Prostate gland (tissue), 2 donors: ENCODE results near the gene GLI2. TPM values are rescaled to one million over a fixed set of nuclear protein-coding genes. Genes with fewer than 3 reads are reported as not detected.

Source experiments
- DNase-seq: peaks from one replicate; pipeline ENCODE4 v3.0.0-alpha.2; 2019; ENCODE audit warnings: low spot score
- H3K27ac ChIP-seq, 2 donors: fragments of 200-600 bp; sonication (generic); 2 replicates each; pipeline ENCODE4 v1.5.1; 2017 to 2019
- H3K27me3 ChIP-seq: fragments of 200-600 bp; sonication (generic); replicated peaks from 2 replicates; pipeline ENCODE4 v1.5.1; 2019; ENCODE audit not compliant: insufficient read depth
- H3K36me3 ChIP-seq, 2 donors: fragments of 200-600 bp; sonication (generic); 1 replicate in 1 of 2; 2 replicates in 1 of 2; pipeline versions ENCODE4 v1.5.1 to v1.8.1; 2017 to 2019
- H3K4me1 ChIP-seq: fragments of 200-600 bp; sonication (generic); replicated peaks from 2 replicates; pipeline ENCODE4 v1.5.1; 2019
- H3K4me3 ChIP-seq, 2 donors: fragments of 200-600 bp; sonication (generic); 2 replicates each; pipeline ENCODE4 v1.5.1; 2017 to 2019
- H3K9me3 ChIP-seq: fragments of 200-600 bp; sonication (generic); 2 replicates; pipeline ENCODE4 v1.5.1; 2017
- CTCF ChIP-seq, 4 experiments: fragments of 200-600 bp in 2 of 4; fragments of 450-650 bp in 2 of 4; sonication (generic) in 2 of 4; IDR thresholded peaks; 1 replicate in 3 of 4; 2 replicates in 1 of 4; pipeline ENCODE4 v1.5.1; 2016 to 2019; ENCODE audit warnings: antibody characterized with exemption in 4 of 4, mild to moderate bottlenecking in 2 of 4, moderate library complexity in 2 of 4
- POLR2A ChIP-seq: fragments of 450-650 bp; IDR thresholded peaks from one replicate; pipeline ENCODE4 v1.6.1; 2016; ENCODE audit warnings: antibody characterized with exemption, mild to moderate bottlenecking
- POLR2AphosphoS5 ChIP-seq: sonication (generic); formaldehyde crosslinking; IDR thresholded peaks from one replicate; pipeline ENCODE4 v1.6.1; 2017; ENCODE audit warnings: antibody characterized with exemption
- WGBS: methylation state at CpG from one replicate; pipeline ENCODE4 v1.1.5; 2018; 5-methylcytosine and 5-hydroxymethylcytosine counted together
- intact Hi-C: fragments of 100-400 bp; cut with DNase I; formaldehyde crosslinking; loops from one replicate; pipeline ENCODE4 v1.14.2; 2022
- total RNA-seq, 2 donors: library from RNA; depleted of rRNA; stranded (reverse); fragments of >200 nt; gene quantifications; one replicate each; pipeline ENCODE4 v1.1.0, GENCODE V29; 2016

GLI2 gene
- total RNA-seq, 2 donors from 2014 or later, result 3.8 to 16.4 TPM

DNA sequence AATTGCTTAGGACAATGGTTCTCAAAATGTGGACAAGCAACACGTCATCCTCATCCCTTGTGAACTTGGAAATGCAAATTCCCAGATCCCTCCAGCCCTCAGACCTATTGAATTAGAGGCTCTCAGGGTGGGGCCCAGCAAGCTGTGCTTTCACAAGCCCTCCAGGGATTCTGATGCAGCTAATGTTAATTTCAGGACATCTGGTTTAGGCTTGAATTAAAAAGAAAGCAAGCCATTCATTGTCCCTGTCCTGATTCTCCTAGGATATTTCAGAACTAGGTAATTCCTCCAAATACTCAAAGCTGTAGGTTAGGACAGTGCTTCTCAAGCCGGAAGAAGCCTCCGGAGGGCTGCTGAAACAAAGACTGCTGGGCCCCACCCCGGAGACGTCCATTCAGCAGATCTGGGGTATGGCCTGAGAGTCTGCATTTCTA, 26.0 kb upstream of the GLI2 start:
- Histone ChIP-seq H3K4me3 (no peak overlapping the region), H3K4me1 (no peaks in the 10 kb centered on the region), H3K27ac (no peak overlapping the region), H3K36me3 (no peaks in the 10 kb centered on the region), H3K9me3 (no peaks in the 10 kb centered on the region), H3K27me3 (no peaks in the 10 kb centered on the region)
- TF ChIP-seq POLR2AphosphoS5, result no peak
- no peak for TF ChIP-seq POLR2A
- TF ChIP-seq CTCF (IDR thresholded peaks at IDR 0.05), result no peak
- intact Hi-C loops, result no loop called here
- 72% methylated on average over 5 of the region's 5 CpGs for WGBS
- DNase-seq, result no peak

DNA sequence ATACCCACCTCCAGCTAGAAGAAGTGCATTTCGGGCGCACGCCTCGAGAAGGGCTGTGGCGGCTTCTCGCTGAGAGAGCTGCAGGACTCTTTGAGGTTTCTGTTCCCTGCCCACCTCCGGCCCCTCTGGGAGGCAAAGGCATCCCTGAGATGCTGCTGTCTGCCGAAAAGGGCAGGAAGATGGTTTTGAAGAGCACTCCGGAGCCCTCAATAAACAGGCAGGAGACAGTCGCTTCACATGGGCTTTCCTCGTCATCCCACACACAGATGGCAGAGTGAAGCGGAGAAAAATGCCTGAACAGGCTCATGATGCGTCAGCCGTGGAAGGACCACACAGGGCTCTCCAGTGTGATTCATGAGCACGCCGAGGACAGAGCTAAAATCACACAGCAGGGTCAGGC, 25.4 kb upstream of the GLI2 start:
- no peak for DNase-seq
- no peaks in the 10 kb centered on the region for H3K4me1 ChIP-seq
- no peaks in the 10 kb centered on the region for H3K36me3 ChIP-seq
- TF ChIP-seq POLR2AphosphoS5, result no peak
- no peak for TF ChIP-seq CTCF (IDR thresholded peaks at IDR 0.05)
- no peak for TF ChIP-seq POLR2A
- H3K4me3 ChIP-seq, result no peak overlapping the region
- no peak overlapping the region for H3K27ac ChIP-seq
- no peaks in the 10 kb centered on the region for H3K9me3 ChIP-seq
- intact Hi-C loops, result no loop called here
- 85% methylated on average over 16 of the region's 16 CpGs for WGBS
- no peaks in the 10 kb centered on the region for H3K27me3 ChIP-seq

DNA sequence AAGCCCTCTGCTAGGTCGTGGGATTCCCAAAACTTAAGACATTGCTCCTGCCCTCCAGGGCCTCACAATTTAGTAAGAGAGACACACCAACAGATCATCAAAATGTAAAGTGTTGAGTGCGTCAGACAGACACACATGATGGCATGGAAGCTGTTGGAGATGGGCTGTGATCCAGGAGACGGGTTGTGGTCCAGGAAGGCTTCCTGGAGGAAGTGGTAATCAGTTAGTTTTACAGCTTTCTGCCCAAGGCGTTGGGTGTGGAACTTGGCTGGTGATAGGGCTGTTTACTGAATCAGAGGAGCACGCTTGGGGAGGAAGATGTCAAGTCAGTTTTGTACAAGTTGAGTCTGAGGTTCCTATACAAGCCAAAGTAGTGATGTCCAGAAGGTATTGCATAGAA, 24.0 kb upstream of the GLI2 start:
- H3K27me3 ChIP-seq, result no peaks in the 10 kb centered on the region
- H3K36me3 ChIP-seq, result no peaks in the 10 kb centered on the region
- intact Hi-C loops, result no loop called here
- WGBS, result 86% methylated on average over 5 of the region's 5 CpGs
- no peak overlapping the region for H3K4me3 ChIP-seq
- DNase-seq, result no peak
- H3K4me1 ChIP-seq, result no peaks in the 10 kb centered on the region
- no peak overlapping the region for H3K27ac ChIP-seq
- no peaks in the 10 kb centered on the region for H3K9me3 ChIP-seq
- TF ChIP-seq CTCF (IDR thresholded peaks at IDR 0.05), result no peak
- no peak for TF ChIP-seq POLR2A
- no peak for TF ChIP-seq POLR2AphosphoS5

- 49% methylated on average over 7 of the region's 7 CpGs for WGBS
- H3K27ac ChIP-seq, result no peak overlapping the region
Observed at GRCh38 chr2:120712180-120712681, 23.4 kb upstream of the GLI2 start.

More at GRCh38 chr2:120712180-120712681, 23.4 kb upstream of the GLI2 start:
- DNase-seq, result no peak
- Histone ChIP-seq H3K27me3 (no peaks in the 10 kb centered on the region), H3K4me1 (no peaks in the 10 kb centered on the region), H3K4me3 (no peak overlapping the region), H3K36me3 (no peaks in the 10 kb centered on the region), H3K9me3 (no peaks in the 10 kb centered on the region)
- TF ChIP-seq CTCF (IDR thresholded peaks at IDR 0.05), result no peak
- TF ChIP-seq POLR2A, result no peak
- TF ChIP-seq POLR2AphosphoS5, result no peak
- intact Hi-C loops, result no loop called here
